GM19238 (cell line): ENCODE data around the gene SNW1.
"Not testable (repeated sequence)": the region's sequence is repeated elsewhere in the genome, so short reads cannot be mapped to it uniquely, and the experiment has no call there.

Source experiments
- DNase-seq: peaks from one replicate; pipeline ENCODE4 v3.0.0; 2011; ENCODE audit warnings: low spot score; ENCODE audit not compliant: insufficient read length

The SNW1 gene

GRCh38 chr14:77752266-77752665 lies 8.7 kb downstream of the SNW1 start:
- DNase-seq, result no peak

- not testable (repeated sequence) for DNase-seq
These were observed 13.5 kb downstream of the SNW1 start for GRCh38 chr14:77747425-77747824.

GRCh38 chr14:77746064-77746702 lies 14.8 kb downstream of the SNW1 start:
- DNase-seq, result no peak

- no peak for DNase-seq
These were observed 19.5 kb downstream of the SNW1 start for GRCh38 chr14:77741438-77741837.

- no peak for DNase-seq
These were observed 22.3 kb downstream of the SNW1 start for GRCh38 chr14:77738559-77739250.

- no peak for DNase-seq
These were observed 29.9 kb downstream of the SNW1 start for GRCh38 chr14:77730976-77731497.

- DNase-seq, result no peak
These were observed 38.7 kb downstream of the SNW1 start for GRCh38 chr14:77722301-77722700.

- no peak for DNase-seq
These were observed 39.5 kb downstream of the SNW1 start for GRCh38 chr14:77721437-77721836.

GRCh38 chr14:77717608-77718305 lies 43.2 kb downstream of the SNW1 start:
- no peak for DNase-seq

- DNase-seq, result no peak
These were observed 46.0 kb downstream of the SNW1 start for GRCh38 chr14:77714926-77715325.

- DNase-seq, result no peak
These were observed 50.6 kb downstream of the SNW1 start for GRCh38 chr14:77710364-77710763.

- DNase-seq, result no peak
These were observed 51.5 kb downstream of the SNW1 start for GRCh38 chr14:77709412-77709811.

- no peak for DNase-seq
These were observed 52.2 kb downstream of the SNW1 start for GRCh38 chr14:77708749-77709148.

GRCh38 chr14:77707724-77708408 lies 53.1 kb downstream of the SNW1 start, which contains the start of the genes ALKBH1 and SLIRP:
TSS of gene ALKBH1 (minus strand) at chr14:77708023. CDS start at chr14:77708004, 19 bp downstream.
TSS of gene SLIRP (plus strand) at chr14:77708103. CDS start at chr14:77708112, 9 bp downstream.
- DNase-seq, result peak; percentile 88

GRCh38 chr14:77707355-77707723 lies 53.6 kb downstream of the SNW1 start:
- DNase-seq, result peak; percentile 7

GRCh38 chr14:77691259-77691658 lies 69.7 kb downstream of the SNW1 start:
- no peak for DNase-seq

GRCh38 chr14:77682158-77682553 lies 78.8 kb downstream of the SNW1 start:
- no peak for DNase-seq

- no peak for DNase-seq
These were observed 79.5 kb downstream of the SNW1 start for GRCh38 chr14:77681196-77682157.

- DNase-seq, result no peak
These were observed 86.0 kb downstream of the SNW1 start for GRCh38 chr14:77674931-77675330.

- no peak for DNase-seq
These were observed 87.8 kb downstream of the SNW1 start for GRCh38 chr14:77673193-77673592.
